HG02759 (cell line): Measurements from ENCODE around the gene NTM.

Source experiments
- ATAC-seq: cut with Tn5 transposase; IDR thresholded peaks from one replicate; pipeline ENCODE4 v1.9.1; 2021; ENCODE audit warnings: mild to moderate bottlenecking, moderate library complexity; ENCODE audit not compliant: unreplicated experiment

Gene NTM

GRCh38 chr11:132024587-132025295 lies 654.3 kb downstream of the NTM start:
- no peak for ATAC-seq

- ATAC-seq = no peak
Observed at GRCh38 chr11:132026746-132027145, 656.3 kb downstream of the NTM start.

DNA sequence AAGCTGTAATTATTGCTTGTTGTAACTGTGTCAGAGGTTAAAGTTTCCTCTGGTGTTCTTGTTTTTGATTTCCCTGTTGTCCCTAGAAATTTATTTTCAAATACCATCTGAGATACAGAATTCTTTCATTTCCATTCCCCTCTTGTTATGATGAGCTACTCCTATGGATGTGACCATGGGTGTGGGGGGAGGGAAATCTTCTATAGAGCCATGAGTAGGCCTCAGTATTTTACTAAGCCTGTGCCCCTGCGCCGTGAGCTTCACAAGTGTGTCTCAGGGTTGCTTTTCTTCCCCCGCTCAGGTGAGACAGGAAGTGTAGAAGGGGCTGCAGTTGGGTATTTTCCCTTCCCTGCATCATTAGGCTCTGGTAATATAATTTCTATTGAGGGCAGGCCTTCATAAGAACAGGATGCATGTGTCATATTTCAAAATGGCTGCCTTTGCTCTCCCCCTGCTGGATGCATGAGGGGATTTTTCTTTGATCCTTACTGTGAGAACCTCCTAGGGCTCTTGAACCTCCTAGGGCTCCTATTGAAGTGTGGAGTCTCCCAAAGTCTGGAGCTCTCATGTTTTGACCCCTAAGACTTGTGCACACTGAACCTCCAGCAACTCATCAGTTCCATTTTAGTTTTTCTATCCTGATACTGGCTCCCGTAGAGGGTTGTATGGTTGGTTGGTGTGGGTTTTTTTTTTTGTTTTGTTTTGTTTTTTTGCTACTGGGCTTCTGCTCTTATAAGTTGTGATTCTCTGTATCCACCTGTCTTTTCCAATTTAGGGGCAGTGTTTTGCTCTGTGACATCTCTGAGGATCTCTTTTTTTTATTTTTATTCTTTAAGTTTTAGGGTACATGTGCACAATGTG lies 658.2 kb downstream of the NTM start:
- no peak for ATAC-seq

GRCh38 chr11:132030896-132031295 lies 660.5 kb downstream of the NTM start:
- no peak for ATAC-seq

GRCh38 chr11:132032555-132032954 lies 662.1 kb downstream of the NTM start:
- no peak for ATAC-seq

DNA sequence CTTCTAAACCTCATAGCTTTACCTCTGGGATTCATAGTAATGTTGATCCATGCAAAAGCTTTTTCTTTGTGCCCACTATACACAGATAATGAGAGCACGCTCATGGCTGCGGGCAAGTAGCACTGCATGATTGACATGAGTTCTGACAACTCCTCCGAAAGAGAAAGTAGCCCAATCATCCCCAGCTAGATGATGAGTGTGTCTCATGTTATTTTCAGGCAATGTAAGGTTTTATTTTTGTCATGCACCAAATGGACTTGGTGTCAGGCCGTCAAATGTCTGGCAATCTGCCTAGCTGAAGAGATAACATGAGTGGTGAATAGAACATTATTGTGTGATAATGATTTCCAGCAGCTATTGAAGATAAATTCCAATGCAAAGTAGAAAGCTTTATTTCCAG lies 662.6 kb downstream of the NTM start:
- ATAC-seq = no peak

GRCh38 chr11:132035228-132035627 lies 664.8 kb downstream of the NTM start:
- no peak for ATAC-seq

GRCh38 chr11:132035766-132036165 lies 665.4 kb downstream of the NTM start:
- ATAC-seq = no peak

GRCh38 chr11:132036220-132036619 lies 665.8 kb downstream of the NTM start:
- ATAC-seq = no peak

DNA sequence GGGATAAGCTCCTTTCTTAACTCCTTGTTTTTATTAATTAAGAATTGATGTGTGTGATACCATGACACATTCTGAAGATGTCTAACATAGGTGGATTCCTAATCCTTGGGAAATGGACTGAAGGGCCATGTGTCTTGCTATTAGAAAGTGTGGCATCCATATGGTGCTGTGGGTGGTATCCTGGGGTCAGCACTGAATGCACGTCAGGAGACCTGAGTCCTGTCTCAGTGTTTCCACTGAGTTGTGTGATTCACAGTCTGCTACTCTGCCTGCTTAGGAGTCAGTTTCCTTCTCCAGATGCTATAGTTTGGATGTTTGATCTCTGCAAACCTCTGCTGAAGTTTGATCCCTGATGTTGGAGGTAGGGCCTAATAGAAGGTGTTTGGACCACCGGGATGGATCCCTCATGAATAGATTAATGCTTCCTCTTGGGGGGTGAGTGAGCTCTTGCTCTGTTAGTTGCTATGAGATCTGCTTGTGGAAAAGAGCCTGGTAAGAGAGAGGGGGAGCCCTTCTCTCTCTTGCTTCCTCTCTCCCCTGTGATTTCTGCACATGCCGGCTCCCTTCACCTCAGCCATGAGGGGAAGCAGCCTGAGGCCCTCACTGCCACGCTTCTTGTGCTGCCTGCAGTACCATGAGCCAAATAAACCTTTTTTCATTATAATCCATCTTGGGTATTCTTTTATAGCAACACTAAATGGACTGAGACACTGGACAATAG lies 666.5 kb downstream of the NTM start:
- no peak for ATAC-seq

DNA sequence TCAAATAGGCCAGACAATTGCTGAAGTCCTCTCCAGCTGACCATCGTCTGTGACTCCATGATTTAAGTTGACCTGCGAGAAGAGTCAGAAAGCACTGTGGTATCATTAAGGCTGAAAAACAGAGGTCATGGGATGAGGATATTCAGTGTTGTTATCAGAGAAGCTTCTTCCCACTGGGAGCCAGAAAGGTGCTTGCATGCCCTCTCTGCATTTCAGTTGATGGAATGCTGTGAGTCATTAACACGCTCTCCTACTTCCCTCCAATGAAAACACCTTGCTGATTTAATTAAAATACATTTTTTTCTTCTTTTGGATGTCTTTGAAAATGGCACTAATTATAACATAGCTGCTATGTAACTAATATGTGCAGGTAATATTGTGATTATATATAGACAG lies 667.0 kb downstream of the NTM start:
- ATAC-seq = no peak

DNA sequence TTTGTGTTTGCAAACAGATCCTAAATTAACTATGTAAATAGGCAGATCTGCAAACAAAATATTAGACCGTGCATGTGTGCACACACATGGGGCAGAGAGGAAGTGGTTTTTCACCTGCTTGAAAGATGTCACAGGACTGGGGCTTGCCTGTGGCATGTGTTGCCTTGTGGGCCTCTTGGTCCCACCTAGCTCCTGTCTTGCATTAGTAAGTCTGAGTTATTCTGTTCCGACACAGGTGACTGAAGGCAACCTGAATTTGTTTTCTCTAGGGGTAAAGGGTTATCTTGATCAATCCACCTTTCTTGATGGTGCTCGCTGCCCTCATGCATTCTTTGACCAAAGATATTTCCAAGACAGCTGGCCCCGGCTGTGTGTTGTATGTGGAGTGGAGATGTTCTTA lies 667.5 kb downstream of the NTM start:
- ATAC-seq = no peak

DNA sequence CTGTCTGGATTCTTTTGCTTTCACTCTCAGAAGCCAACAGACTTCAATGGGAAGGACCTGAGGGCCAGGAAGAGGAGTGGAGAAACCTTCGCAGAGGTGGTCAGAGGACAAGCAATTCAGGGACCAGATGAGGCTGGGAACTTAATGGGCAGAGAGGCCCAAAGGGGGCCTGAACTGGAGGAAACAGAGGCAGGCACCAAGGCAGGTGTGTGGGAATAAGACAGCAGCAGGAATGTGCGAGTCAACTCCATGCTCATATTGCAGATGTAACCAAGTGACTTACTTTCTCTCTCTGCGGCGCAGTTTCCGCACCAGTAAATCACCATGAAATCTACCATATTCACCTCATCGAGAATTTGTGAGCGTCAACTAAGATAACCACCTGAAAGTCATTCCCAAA lies 669.1 kb downstream of the NTM start:
- no peak for ATAC-seq

- no peak for ATAC-seq
Observed at GRCh38 chr11:132042296-132042695, 671.9 kb downstream of the NTM start.

DNA sequence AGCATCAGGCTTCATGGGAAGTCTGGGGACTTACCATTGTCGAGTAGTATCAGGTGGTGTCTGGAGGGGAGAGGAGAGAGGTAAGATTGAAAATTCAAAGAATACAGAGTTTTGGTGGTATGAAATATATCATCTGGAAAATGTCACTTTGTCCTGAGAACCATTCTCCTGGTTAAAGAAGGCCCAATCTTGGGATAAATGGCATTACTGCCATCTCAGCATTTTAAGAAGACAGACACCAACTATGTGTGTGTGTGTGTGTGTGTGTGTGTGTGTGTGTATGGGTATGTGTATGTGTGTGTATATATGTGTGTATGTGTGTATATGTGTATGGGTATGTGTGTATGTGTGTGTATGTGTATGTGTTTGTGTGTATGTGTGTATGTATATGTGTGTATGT lies 673.3 kb downstream of the NTM start:
- no peak for ATAC-seq

GRCh38 chr11:132045107-132045506 lies 674.7 kb downstream of the NTM start:
- no peak for ATAC-seq

- ATAC-seq = no peak
Observed at GRCh38 chr11:132046288-132046865, 676.0 kb downstream of the NTM start.

- ATAC-seq = no peak
Observed at GRCh38 chr11:132047167-132047566, 676.8 kb downstream of the NTM start.

- ATAC-seq = no peak
Observed at GRCh38 chr11:132048040-132048439, 677.6 kb downstream of the NTM start.

GRCh38 chr11:132049205-132049604 lies 678.8 kb downstream of the NTM start:
- no peak for ATAC-seq

- no peak for ATAC-seq
Observed at GRCh38 chr11:132050049-132050448, 679.6 kb downstream of the NTM start.
